Astrocyte (in vitro differentiated cells and primary cell): ENCODE results near the gene MSH5.

Experiments used
- EZH2 ChIP-seq: IDR thresholded peaks from 2 replicates; pipeline ENCODE4 v1.6.1; 2012; ENCODE audit warnings: mild to moderate bottlenecking, low read length, inconsistent platforms; ENCODE audit not compliant: insufficient read depth
- TF ChIP-seq, protein P1 (sequence below): IDR thresholded peaks from 2 replicates; pipeline ENCODE4 v1.5.1; 2011; ENCODE audit warnings: low read depth, mild to moderate bottlenecking, inconsistent platforms, low read length, moderate library complexity; ENCODE audit not compliant: insufficient read depth

DNA sequence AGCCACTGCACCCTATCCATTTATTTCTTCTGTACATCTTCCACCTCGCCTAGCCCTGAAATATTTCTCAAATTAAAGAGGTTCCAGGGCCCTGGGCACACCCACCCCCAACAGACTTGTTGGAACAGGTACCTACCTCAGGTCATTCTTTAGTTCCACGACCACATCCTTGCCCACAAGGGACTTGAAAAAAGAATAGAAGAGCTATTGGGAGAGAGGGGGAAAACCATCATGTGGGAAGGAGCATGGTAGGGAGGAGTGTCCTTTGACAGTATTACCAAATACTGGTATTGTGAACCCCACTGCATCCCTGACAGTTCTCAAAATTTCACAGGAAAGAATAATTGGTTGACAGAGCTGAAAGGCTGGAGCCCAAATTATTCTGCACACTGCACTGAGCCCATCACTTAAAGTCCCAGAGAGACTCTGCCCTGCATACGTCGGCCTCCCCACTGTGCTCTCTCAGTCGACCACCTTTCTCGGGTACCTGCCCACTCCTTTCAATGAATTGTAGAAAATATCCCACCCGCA, 66.2 kb downstream of the MSH5 start:
- TF ChIP-seq, protein P1, sequence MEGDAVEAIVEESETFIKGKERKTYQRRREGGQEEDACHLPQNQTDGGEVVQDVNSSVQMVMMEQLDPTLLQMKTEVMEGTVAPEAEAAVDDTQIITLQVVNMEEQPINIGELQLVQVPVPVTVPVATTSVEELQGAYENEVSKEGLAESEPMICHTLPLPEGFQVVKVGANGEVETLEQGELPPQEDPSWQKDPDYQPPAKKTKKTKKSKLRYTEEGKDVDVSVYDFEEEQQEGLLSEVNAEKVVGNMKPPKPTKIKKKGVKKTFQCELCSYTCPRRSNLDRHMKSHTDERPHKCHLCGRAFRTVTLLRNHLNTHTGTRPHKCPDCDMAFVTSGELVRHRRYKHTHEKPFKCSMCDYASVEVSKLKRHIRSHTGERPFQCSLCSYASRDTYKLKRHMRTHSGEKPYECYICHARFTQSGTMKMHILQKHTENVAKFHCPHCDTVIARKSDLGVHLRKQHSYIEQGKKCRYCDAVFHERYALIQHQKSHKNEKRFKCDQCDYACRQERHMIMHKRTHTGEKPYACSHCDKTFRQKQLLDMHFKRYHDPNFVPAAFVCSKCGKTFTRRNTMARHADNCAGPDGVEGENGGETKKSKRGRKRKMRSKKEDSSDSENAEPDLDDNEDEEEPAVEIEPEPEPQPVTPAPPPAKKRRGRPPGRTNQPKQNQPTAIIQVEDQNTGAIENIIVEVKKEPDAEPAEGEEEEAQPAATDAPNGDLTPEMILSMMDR: no peak
- no peak for TF ChIP-seq EZH2
